ENCODE measurements around the gene PDZRN3. TPM values are rescaled to one million over a fixed set of nuclear protein-coding genes. Genes with fewer than 3 reads are reported as not detected.

PDZRN3 gene
- total and polyA plus RNA-seq, 2 of the 13 experiments (the other 11 are each of a cell fraction or from before 2014, with no cell fraction given) = not detected

DNA sequence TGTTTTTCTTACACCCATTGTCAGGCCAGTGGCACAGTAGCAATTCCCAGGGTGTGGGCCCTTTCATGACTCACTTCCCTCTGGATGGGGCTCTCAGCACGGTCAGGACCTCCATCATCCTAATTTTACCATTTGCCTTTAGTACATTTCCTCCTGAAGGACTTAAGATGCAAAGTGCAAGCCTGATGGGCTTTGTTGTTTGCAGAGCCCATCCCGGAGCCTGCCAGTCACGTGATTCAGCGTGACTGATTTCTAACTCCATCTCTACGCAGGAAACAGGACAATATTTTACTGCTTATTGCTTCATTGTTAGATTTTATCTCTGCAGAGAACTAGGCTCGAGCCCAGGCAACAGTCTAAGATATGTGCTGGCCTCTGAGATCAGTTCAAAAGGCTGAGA, 223.7 kb downstream of the PDZRN3 start:
- Histone ChIP-seq H3K79me2 (ENCODE audit: insufficient read depth, low read length) (no peaks in the 10 kb centered on the region), H3K4me1 (ENCODE audit: insufficient read depth, low read length) (no peaks in the 10 kb centered on the region), H3K9me3 (ENCODE audit: low read length) (no peaks in the 10 kb centered on the region), H3K9ac (ENCODE audit: insufficient read depth, low read depth, low read length) (no peak overlapping the region), H3K27ac (ENCODE audit: extremely low read length, insufficient read depth, low read length) (no peak overlapping the region), H2AFZ (ENCODE audit: low read length) (no peak overlapping the region), H3K27me3 (ENCODE audit: control insufficient read depth in 1 of 2, insufficient read depth in 2 of 2, low read length in 2 of 2) (no peaks in the 10 kb centered on the region), H3K36me3 (replicated peaks in 1 of 2; ENCODE audit: control insufficient read depth in 1 of 2, insufficient read depth in 2 of 2, low read length in 2 of 2) (no peaks in the 10 kb centered on the region), H3K4me3 (replicated peaks in 1 of 3; ENCODE audit: insufficient read depth in 1 of 3, low read depth in 2 of 3, low read length in 3 of 3) (no peak overlapping the region), H4K20me1 (ENCODE audit: insufficient read depth, low read length) (no peaks in the 10 kb centered on the region), H3K4me2 (ENCODE audit: low read depth, low read length) (no peak overlapping the region)
- in situ Hi-C loops (cut with HindIII; ENCODE audit: extremely low pct_ligation_motif_present, low pct_unique_long_range_greater_than_20kb) = no loop called here
- FAIRE-seq = no peak
- DNase-seq (ENCODE audit: low spot score) = no peak
- 12% methylated on average over 6 of the region's 6 CpGs for WGBS (ENCODE audit: low lambda C conversion rate)
- POLR2A ChIA-PET = no interaction called here
- intact Hi-C loops (cut with micrococcal nuclease; ENCODE audit: unreplicated experiment) = no loop called here
- no peak for TF ChIP-seq RXRB (CRISPR knock-in tag; IDR thresholded peaks at IDR 0.05; ENCODE audit: borderline replicate concordance)
- TF ChIP-seq, protein P1, sequence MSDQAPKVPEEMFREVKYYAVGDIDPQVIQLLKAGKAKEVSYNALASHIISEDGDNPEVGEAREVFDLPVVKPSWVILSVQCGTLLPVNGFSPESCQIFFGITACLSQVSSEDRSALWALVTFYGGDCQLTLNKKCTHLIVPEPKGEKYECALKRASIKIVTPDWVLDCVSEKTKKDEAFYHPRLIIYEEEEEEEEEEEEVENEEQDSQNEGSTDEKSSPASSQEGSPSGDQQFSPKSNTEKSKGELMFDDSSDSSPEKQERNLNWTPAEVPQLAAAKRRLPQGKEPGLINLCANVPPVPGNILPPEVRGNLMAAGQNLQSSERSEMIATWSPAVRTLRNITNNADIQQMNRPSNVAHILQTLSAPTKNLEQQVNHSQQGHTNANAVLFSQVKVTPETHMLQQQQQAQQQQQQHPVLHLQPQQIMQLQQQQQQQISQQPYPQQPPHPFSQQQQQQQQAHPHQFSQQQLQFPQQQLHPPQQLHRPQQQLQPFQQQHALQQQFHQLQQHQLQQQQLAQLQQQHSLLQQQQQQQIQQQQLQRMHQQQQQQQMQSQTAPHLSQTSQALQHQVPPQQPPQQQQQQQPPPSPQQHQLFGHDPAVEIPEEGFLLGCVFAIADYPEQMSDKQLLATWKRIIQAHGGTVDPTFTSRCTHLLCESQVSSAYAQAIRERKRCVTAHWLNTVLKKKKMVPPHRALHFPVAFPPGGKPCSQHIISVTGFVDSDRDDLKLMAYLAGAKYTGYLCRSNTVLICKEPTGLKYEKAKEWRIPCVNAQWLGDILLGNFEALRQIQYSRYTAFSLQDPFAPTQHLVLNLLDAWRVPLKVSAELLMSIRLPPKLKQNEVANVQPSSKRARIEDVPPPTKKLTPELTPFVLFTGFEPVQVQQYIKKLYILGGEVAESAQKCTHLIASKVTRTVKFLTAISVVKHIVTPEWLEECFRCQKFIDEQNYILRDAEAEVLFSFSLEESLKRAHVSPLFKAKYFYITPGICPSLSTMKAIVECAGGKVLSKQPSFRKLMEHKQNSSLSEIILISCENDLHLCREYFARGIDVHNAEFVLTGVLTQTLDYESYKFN (CRISPR knock-in tag; conservative IDR thresholded peaks at IDR 0.05) = no peak
- no peak for TF ChIP-seq KLF9 (CRISPR knock-in tag; IDR thresholded peaks at IDR 0.05; ENCODE audit: low read depth)
- TF ChIP-seq RAD51 (IDR thresholded peaks at IDR 0.05; ENCODE audit: borderline replicate concordance) = peak; percentile 55; the same call in 1 of the 2 replicates
- no peak for TF ChIP-seq ARNT (IDR thresholded peaks at IDR 0.05)
- ATAC-seq = no peak
- BruUV-seq (replicated peaks) = no TSS peak
- CTCF ChIA-PET (ENCODE audit: low intra/inter-chr PET ratio, low total read pairs) = no interaction called here

DNA sequence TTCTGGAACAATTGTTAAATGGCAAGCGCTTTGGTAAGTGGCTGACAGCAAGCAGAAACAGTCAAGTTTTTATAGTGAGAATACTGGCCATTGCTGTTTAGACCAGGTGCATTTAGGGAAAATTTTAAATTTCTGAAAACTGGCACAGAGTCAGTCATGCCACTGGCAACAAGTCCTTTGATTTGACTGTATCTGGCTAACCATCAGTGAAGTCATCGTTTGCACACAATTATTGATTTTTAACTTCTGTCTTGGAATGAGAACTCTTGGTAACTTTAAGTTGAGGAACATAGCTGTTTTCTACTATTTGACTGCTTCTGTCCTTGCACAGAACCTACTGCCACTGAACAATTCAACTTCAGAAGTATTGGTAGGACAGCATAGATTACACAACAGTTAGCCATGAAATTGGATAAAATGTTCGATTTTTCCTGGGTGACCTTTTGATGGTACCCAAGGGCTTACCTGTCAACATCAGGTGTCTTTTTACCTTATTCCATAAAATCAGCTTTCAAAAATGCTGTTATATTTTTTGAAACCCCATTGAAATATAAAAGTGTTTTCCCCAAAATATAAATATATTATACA, 225.0 kb downstream of the PDZRN3 start:
- ChIA-PET POLR2A (no interaction called here), CTCF (ENCODE audit: low intra/inter-chr PET ratio, low total read pairs) (no interaction called here)
- Histone ChIP-seq H3K4me2 (ENCODE audit: low read depth, low read length) (no peak overlapping the region), H3K27ac (ENCODE audit: extremely low read length, insufficient read depth, low read length) (no peak overlapping the region), H3K4me1 (ENCODE audit: insufficient read depth, low read length) (no peaks in the 10 kb centered on the region), H3K4me3 (replicated peaks in 1 of 3; ENCODE audit: insufficient read depth in 1 of 3, low read depth in 2 of 3, low read length in 3 of 3) (no peak overlapping the region), H3K9ac (ENCODE audit: insufficient read depth, low read depth, low read length) (no peak overlapping the region), H4K20me1 (ENCODE audit: insufficient read depth, low read length) (no peaks in the 10 kb centered on the region), H3K79me2 (ENCODE audit: insufficient read depth, low read length) (no peaks in the 10 kb centered on the region), H3K9me3 (ENCODE audit: low read length) (no peaks in the 10 kb centered on the region), H3K36me3 (replicated peaks in 1 of 2; ENCODE audit: control insufficient read depth in 1 of 2, insufficient read depth in 2 of 2, low read length in 2 of 2) (no peaks in the 10 kb centered on the region), H2AFZ (ENCODE audit: low read length) (no peak overlapping the region), H3K27me3 (ENCODE audit: control insufficient read depth in 1 of 2, insufficient read depth in 2 of 2, low read length in 2 of 2) (no peaks in the 10 kb centered on the region)
- DNase-seq (ENCODE audit: low spot score) = no peak
- BruUV-seq (replicated peaks) = no TSS peak
- FAIRE-seq = no peak
- 49% methylated on average over 3 of the region's 3 CpGs for WGBS (ENCODE audit: low lambda C conversion rate)
- intact Hi-C loops (cut with micrococcal nuclease; ENCODE audit: unreplicated experiment) = no loop called here
- ATAC-seq = no peak
- in situ Hi-C loops (cut with HindIII; ENCODE audit: extremely low pct_ligation_motif_present, low pct_unique_long_range_greater_than_20kb) = no loop called here
- TF ChIP-seq, protein P2, sequence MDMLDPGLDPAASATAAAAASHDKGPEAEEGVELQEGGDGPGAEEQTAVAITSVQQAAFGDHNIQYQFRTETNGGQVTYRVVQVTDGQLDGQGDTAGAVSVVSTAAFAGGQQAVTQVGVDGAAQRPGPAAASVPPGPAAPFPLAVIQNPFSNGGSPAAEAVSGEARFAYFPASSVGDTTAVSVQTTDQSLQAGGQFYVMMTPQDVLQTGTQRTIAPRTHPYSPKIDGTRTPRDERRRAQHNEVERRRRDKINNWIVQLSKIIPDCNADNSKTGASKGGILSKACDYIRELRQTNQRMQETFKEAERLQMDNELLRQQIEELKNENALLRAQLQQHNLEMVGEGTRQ (IDR thresholded peaks at IDR 0.05; ENCODE audit: low read depth, low read length) = no peak
- TF ChIP-seq, protein P2 (CRISPR knock-in tag; IDR thresholded peaks at IDR 0.05; ENCODE audit: borderline replicate concordance) = no peak
- TF ChIP-seq ZNF768 (CRISPR knock-in tag; IDR thresholded peaks at IDR 0.05) (no peak), RNF2 (conservative IDR thresholded peaks at IDR 0.05; ENCODE audit: low read depth) (no peak), CENPT (CRISPR knock-in tag; IDR thresholded peaks at IDR 0.05; ENCODE audit: low read depth) (no peak), ZNF558 (CRISPR knock-in tag; IDR thresholded peaks at IDR 0.05; ENCODE audit: borderline replicate concordance) (no peak), ZBTB8A (CRISPR knock-in tag; IDR thresholded peaks at IDR 0.05; ENCODE audit: borderline replicate concordance, low read depth) (no peak)
- TF ChIP-seq, protein P3, sequence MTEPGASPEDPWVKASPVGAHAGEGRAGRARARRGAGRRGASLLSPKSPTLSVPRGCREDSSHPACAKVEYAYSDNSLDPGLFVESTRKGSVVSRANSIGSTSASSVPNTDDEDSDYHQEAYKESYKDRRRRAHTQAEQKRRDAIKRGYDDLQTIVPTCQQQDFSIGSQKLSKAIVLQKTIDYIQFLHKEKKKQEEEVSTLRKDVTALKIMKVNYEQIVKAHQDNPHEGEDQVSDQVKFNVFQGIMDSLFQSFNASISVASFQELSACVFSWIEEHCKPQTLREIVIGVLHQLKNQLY (CRISPR knock-in tag; IDR thresholded peaks at IDR 0.05) = no peak

All from HepG2 (cell line).